ENCODE data around the gene TRIM28. TPM values are rescaled to one million over a fixed set of nuclear protein-coding genes. Genes with fewer than 3 reads are reported as not detected.
A peak's percentile ranks its signal among the peaks of the same experiment; 100 is the strongest.

The TRIM28 gene
- total and polyA plus RNA-seq, 4 experiments from 2014 or later = 19.4 to 348 (median 206) TPM

- H3K4me1 Mint-ChIP-seq = peaks cover 30 to 63% (median 44%) of the 10 kb centered on the region in 4 donors
- H3K27me3 Mint-ChIP-seq = no peaks in the 10 kb centered on the region
- Histone ChIP-seq H3K4me1 (ENCODE audit: insufficient read depth, low read length) (peaks cover 43% of the 10 kb centered on the region), H3K36me3 (ENCODE audit: insufficient read depth, low read length) (peaks cover 57% of the 10 kb centered on the region), H3K27me3 (ENCODE audit: insufficient read depth, low read length) (no peaks in the 10 kb centered on the region), H3K9me3 (ENCODE audit: control insufficient read depth in 1 of 2, low read length in 2 of 2) (no peaks in the 10 kb centered on the region), H3K4me3 (ENCODE audit: low read length in 2 of 2) (peak overlapping the region; percentile 85 to 100), H3K27ac (ENCODE audit: low read depth, low read length) (peak overlapping the region; percentile 99)
- H3K4me3 Mint-ChIP-seq = peak overlapping the region; percentile 96 to 98 (median 97)
- intact Hi-C loops (cut with micrococcal nuclease) = no loop called here
- ChIA-PET CTCF (ENCODE audit: partially characterized antibody) (interaction anchor here (1.2 to 3.8 kb wide), 3 partner anchors 27 to 40 kb away, joined by 5 to 28 read pairs (median 10); partner anchors contain the start of gene ZBTB45), POLR2A (ENCODE audit: partially characterized antibody) (interaction anchor here (0.8 to 3.6 kb wide), 10 partner anchors 9 to 371 kb away, joined by 4 to 89 read pairs (median 15); partner anchors contain the start of genes MZF1, TRIM28, ZBTB45 and ZNF274)
- peak in 1 of 5 donors; percentile 51 for DNase-seq
- peaks cover 35 to 77% of the 10 kb centered on the region in 2 donors for H3K36me3 Mint-ChIP-seq
- H3K27ac Mint-ChIP-seq = peak overlapping the region; percentile 97 to 99 (median 99)
- H3K9me3 Mint-ChIP-seq = peaks cover 0 to 5% (median 0%) of the 10 kb centered on the region in 8 donors
Measured at GRCh38 chr19:58553799-58554493, 10.1 kb downstream of the TRIM28 start.

GRCh38 chr19:58554494-58555368 is 10.9 kb downstream of the TRIM28 start, which contains the start of gene CHMP2A:
Gene CHMP2A, minus strand, starts transcription at chr19:58555105. Its CDS starts 893 bp downstream, at chr19:58554212.
- Mint-ChIP-seq H3K36me3 (peaks cover 35 to 72% of the 10 kb centered on the region in 2 donors), H3K4me1 (peaks cover 32 to 70% (median 48%) of the 10 kb centered on the region in 4 donors), H3K4me3 (peak within 1 kb of the TSS; percentile 96 to 98 (median 97)), H3K9me3 (peaks cover 0 to 5% (median 0%) of the 10 kb centered on the region in 8 donors), H3K27ac (peak within 1 kb of the TSS; percentile 97 to 99 (median 99)), H3K27me3 (no peaks in the 10 kb centered on the region)
- Histone ChIP-seq H3K9me3 (ENCODE audit: control insufficient read depth in 1 of 2, low read length in 2 of 2) (no peaks in the 10 kb centered on the region), H3K27ac (ENCODE audit: low read depth, low read length) (peak within 1 kb of the TSS; percentile 99), H3K4me1 (ENCODE audit: insufficient read depth, low read length) (peaks cover 47% of the 10 kb centered on the region), H3K36me3 (ENCODE audit: insufficient read depth, low read length) (peaks cover 49% of the 10 kb centered on the region), H3K4me3 (ENCODE audit: low read length in 2 of 2) (peak within 1 kb of the TSS; percentile 85 to 100), H3K27me3 (ENCODE audit: insufficient read depth, low read length) (no peaks in the 10 kb centered on the region)
- ChIA-PET CTCF (ENCODE audit: partially characterized antibody) (interaction anchor here (0.9 to 3.8 kb wide), 5 partner anchors 13 to 41 kb away, joined by 3 to 28 read pairs (median 6); partner anchors contain the start of gene ZBTB45), POLR2A (ENCODE audit: partially characterized antibody) (interaction anchor here (0.8 to 3.6 kb wide), 17 partner anchors 9 to 371 kb away, joined by 3 to 89 read pairs (median 7); partner anchors contain the start of genes ERVK3-1, MZF1, TRIM28 and ZBTB45)
- intact Hi-C loops (cut with micrococcal nuclease) = loop anchor here (1.0 kb wide), 1 partner anchor 10 kb away; the partner anchor contains the start of gene TRIM28
- DNase-seq = peak; percentile 94 to 97 (median 95)

GRCh38 chr19:58555369-58555885 is 11.6 kb downstream of the TRIM28 start:
- peaks cover 43% of the 10 kb centered on the region for H3K36me3 ChIP-seq (ENCODE audit: insufficient read depth, low read length)
- H3K4me3 ChIP-seq (ENCODE audit: low read length in 2 of 2) = peak overlapping the region; percentile 85 to 100
- ChIA-PET POLR2A (ENCODE audit: partially characterized antibody) (interaction anchor here (0.5 to 3.6 kb wide), 17 partner anchors 8 to 372 kb away, joined by 3 to 89 read pairs (median 7); partner anchors contain the start of genes ERVK3-1, MZF1, TRIM28 and ZBTB45), CTCF (ENCODE audit: partially characterized antibody) (interaction anchor here (0.9 to 3.8 kb wide), 5 partner anchors 12 to 42 kb away, joined by 3 to 28 read pairs (median 6); partner anchors contain the start of gene ZBTB45)
- H3K4me1 ChIP-seq (ENCODE audit: insufficient read depth, low read length) = peaks cover 54% of the 10 kb centered on the region
- H3K36me3 Mint-ChIP-seq = peaks cover 31 to 68% of the 10 kb centered on the region in 2 donors
- intact Hi-C loops (cut with micrococcal nuclease) = loop anchor here (1.0 kb wide), 1 partner anchor 11 kb away; the partner anchor contains the start of gene TRIM28
- H3K27ac ChIP-seq (ENCODE audit: low read depth, low read length) = peak overlapping the region; percentile 99
- H3K4me3 Mint-ChIP-seq = peak overlapping the region; percentile 96 to 98 (median 97)
- H3K27me3 Mint-ChIP-seq = no peaks in the 10 kb centered on the region
- H3K9me3 ChIP-seq (ENCODE audit: control insufficient read depth in 1 of 2, low read length in 2 of 2) = no peaks in the 10 kb centered on the region
- H3K27me3 ChIP-seq (ENCODE audit: insufficient read depth, low read length) = no peaks in the 10 kb centered on the region
- peaks cover 0 to 3% (median 0%) of the 10 kb centered on the region in 8 donors for H3K9me3 Mint-ChIP-seq
- H3K4me1 Mint-ChIP-seq = peaks cover 32 to 77% (median 52%) of the 10 kb centered on the region in 4 donors
- peak overlapping the region; percentile 97 to 99 (median 99) for H3K27ac Mint-ChIP-seq
- DNase-seq = peak in 1 of 5 donors; percentile 30

- intact Hi-C loops (cut with micrococcal nuclease) = loop anchor here (1.0 kb wide), 1 partner anchor 12 kb away; the partner anchor contains the start of gene TRIM28
- CTCF ChIA-PET (ENCODE audit: partially characterized antibody) = interaction anchor here (1.3 to 3.8 kb wide), 2 partner anchors 19 to 37 kb away, joined by 6 to 28 read pairs; partner anchors contain the start of gene ZBTB45
- POLR2A ChIA-PET (ENCODE audit: partially characterized antibody) = interaction anchor here (0.5 to 7.3 kb wide), 12 partner anchors 8 to 373 kb away, joined by 3 to 104 read pairs (median 12); partner anchors contain the start of genes MZF1, TRIM28, ZBTB45 and ZNF132
- Mint-ChIP-seq H3K27ac (peak overlapping the region; percentile 89 to 99 (median 99)), H3K4me1 (peaks cover 30 to 84% (median 55%) of the 10 kb centered on the region in 4 donors), H3K9me3 (peaks cover 0 to 3% (median 0%) of the 10 kb centered on the region in 8 donors), H3K36me3 (peaks cover 28 to 61% of the 10 kb centered on the region in 2 donors), H3K27me3 (no peaks in the 10 kb centered on the region), H3K4me3 (peak overlapping the region in 7 of 8 donors; percentile 55 to 97 (median 91))
- Histone ChIP-seq H3K27me3 (ENCODE audit: insufficient read depth, low read length) (no peaks in the 10 kb centered on the region), H3K36me3 (ENCODE audit: insufficient read depth, low read length) (peaks cover 36% of the 10 kb centered on the region), H3K27ac (ENCODE audit: low read depth, low read length) (peak overlapping the region; percentile 99), H3K4me1 (ENCODE audit: insufficient read depth, low read length) (peaks cover 60% of the 10 kb centered on the region), H3K9me3 (ENCODE audit: control insufficient read depth in 1 of 2, low read length in 2 of 2) (no peaks in the 10 kb centered on the region), H3K4me3 (ENCODE audit: low read length in 2 of 2) (no peak overlapping the region)
- DNase-seq = peak in 1 of 5 donors; percentile 43
Measured at GRCh38 chr19:58555920-58556621, 12.2 kb downstream of the TRIM28 start.

- peaks cover 0 to 2% (median 0%) of the 10 kb centered on the region in 8 donors for H3K9me3 Mint-ChIP-seq
- H3K4me1 Mint-ChIP-seq = peaks cover 30 to 90% (median 60%) of the 10 kb centered on the region in 4 donors
- H3K27ac ChIP-seq (ENCODE audit: low read depth, low read length) = peak overlapping the region; percentile 99
- intact Hi-C loops (cut with micrococcal nuclease) = no loop called here
- H3K36me3 ChIP-seq (ENCODE audit: insufficient read depth, low read length) = peaks cover 30% of the 10 kb centered on the region
- H3K9me3 ChIP-seq (ENCODE audit: control insufficient read depth in 1 of 2, low read length in 2 of 2) = no peaks in the 10 kb centered on the region
- H3K27me3 Mint-ChIP-seq = no peaks in the 10 kb centered on the region
- DNase-seq = no peak
- CTCF ChIA-PET (ENCODE audit: partially characterized antibody) = interaction anchor here (0.9 kb wide), 1 partner anchor 37 kb away, joined by 4 read pairs; the partner anchor contains the start of gene ZBTB45
- POLR2A ChIA-PET (ENCODE audit: partially characterized antibody) = interaction anchor here (0.9 to 7.3 kb wide), 5 partner anchors 11 to 43 kb away, joined by 4 to 104 read pairs (median 6); partner anchors contain the start of genes TRIM28 and ZBTB45
- H3K4me3 ChIP-seq (ENCODE audit: low read length in 2 of 2) = peak overlapping the region in 1 of 2 donors; percentile 78
- peak overlapping the region; percentile 2 to 97 (median 88) for H3K4me3 Mint-ChIP-seq
- H3K27me3 ChIP-seq (ENCODE audit: insufficient read depth, low read length) = no peaks in the 10 kb centered on the region
- H3K27ac Mint-ChIP-seq = peak overlapping the region; percentile 89 to 99 (median 97)
- H3K4me1 ChIP-seq (ENCODE audit: insufficient read depth, low read length) = peaks cover 66% of the 10 kb centered on the region
- H3K36me3 Mint-ChIP-seq = peaks cover 27 to 55% of the 10 kb centered on the region in 2 donors
Measured at GRCh38 chr19:58556622-58557220, 12.9 kb downstream of the TRIM28 start.
